ENCODE measurements around the gene MEX3D. TPM values are rescaled to one million over a fixed set of nuclear protein-coding genes. Genes with fewer than 3 reads are reported as not detected.

Gene MEX3D
- total RNA-seq, 1 donor = 47.0 TPM

- Histone ChIP-seq H2AFZ (ENCODE audit: low read length) (no peak overlapping the region), H3K79me2 (ENCODE audit: insufficient read depth, low read length) (peaks cover 21% of the 10 kb centered on the region), H3K4me1 (ENCODE audit: insufficient read depth, low read length) (no peaks in the 10 kb centered on the region), H3K4me2 (ENCODE audit: insufficient read depth, low read length) (no peak overlapping the region), H3K27ac (ENCODE audit: low read depth, low read length) (no peak overlapping the region), H3K27me3 (ENCODE audit: insufficient read depth, low read length) (no peaks in the 10 kb centered on the region), H3K36me3 (ENCODE audit: insufficient read depth, low read length) (peaks cover 50% of the 10 kb centered on the region), H3K4me3 (ENCODE audit: insufficient read depth, low read length) (no peak overlapping the region), H4K20me1 (ENCODE audit: insufficient read depth, low read length) (peaks cover 3% of the 10 kb centered on the region), H3K9me3 (ENCODE audit: low read depth, low read length) (no peaks in the 10 kb centered on the region)
- TF ChIP-seq, protein P1, sequence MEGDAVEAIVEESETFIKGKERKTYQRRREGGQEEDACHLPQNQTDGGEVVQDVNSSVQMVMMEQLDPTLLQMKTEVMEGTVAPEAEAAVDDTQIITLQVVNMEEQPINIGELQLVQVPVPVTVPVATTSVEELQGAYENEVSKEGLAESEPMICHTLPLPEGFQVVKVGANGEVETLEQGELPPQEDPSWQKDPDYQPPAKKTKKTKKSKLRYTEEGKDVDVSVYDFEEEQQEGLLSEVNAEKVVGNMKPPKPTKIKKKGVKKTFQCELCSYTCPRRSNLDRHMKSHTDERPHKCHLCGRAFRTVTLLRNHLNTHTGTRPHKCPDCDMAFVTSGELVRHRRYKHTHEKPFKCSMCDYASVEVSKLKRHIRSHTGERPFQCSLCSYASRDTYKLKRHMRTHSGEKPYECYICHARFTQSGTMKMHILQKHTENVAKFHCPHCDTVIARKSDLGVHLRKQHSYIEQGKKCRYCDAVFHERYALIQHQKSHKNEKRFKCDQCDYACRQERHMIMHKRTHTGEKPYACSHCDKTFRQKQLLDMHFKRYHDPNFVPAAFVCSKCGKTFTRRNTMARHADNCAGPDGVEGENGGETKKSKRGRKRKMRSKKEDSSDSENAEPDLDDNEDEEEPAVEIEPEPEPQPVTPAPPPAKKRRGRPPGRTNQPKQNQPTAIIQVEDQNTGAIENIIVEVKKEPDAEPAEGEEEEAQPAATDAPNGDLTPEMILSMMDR (IDR thresholded peaks at IDR 0.05; ENCODE audit: extremely low read depth, low read depth, low read length) = no peak
- DNase-seq (ENCODE audit: insufficient read length, low spot score, missing footprints) = no peak
Observed at GRCh38 chr19:1582201-1582600, 14.1 kb upstream of the MEX3D start.

DNA sequence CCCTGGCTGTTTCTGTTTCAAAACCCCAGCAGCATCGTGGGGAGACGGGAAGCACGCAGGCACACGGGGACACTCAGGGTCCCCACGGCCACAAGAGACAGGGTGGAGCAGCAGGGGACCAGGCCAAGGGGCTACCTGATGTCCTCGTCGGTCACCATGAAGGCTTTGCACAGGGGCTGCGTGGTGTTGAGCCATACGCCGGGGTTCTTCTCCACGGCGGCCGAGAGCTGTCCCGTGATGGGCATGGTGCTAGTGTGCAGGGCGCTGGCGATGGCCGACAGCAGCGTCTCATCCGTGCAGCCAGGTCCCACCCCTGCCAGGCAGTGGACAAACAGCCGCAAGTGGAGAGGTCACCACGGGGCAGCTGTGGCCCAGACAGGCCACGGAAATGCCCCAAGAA, 12.8 kb upstream of the MEX3D start:
- H4K20me1 ChIP-seq (ENCODE audit: insufficient read depth, low read length) = peaks cover 3% of the 10 kb centered on the region

GRCh38 chr19:1580382-1580781, 12.3 kb upstream of the MEX3D start:
- Histone ChIP-seq H4K20me1 (ENCODE audit: insufficient read depth, low read length) (peaks cover 3% of the 10 kb centered on the region), H3K79me2 (ENCODE audit: insufficient read depth, low read length) (peaks cover 9% of the 10 kb centered on the region), H3K9me3 (ENCODE audit: low read depth, low read length) (no peaks in the 10 kb centered on the region), H3K4me1 (ENCODE audit: insufficient read depth, low read length) (no peaks in the 10 kb centered on the region), H3K27ac (ENCODE audit: low read depth, low read length) (no peak overlapping the region), H3K4me2 (ENCODE audit: insufficient read depth, low read length) (no peak overlapping the region), H3K36me3 (ENCODE audit: insufficient read depth, low read length) (peaks cover 50% of the 10 kb centered on the region), H2AFZ (ENCODE audit: low read length) (no peak overlapping the region), H3K27me3 (ENCODE audit: insufficient read depth, low read length) (no peaks in the 10 kb centered on the region), H3K4me3 (ENCODE audit: insufficient read depth, low read length) (no peak overlapping the region)
- TF ChIP-seq, protein P1 (IDR thresholded peaks at IDR 0.05; ENCODE audit: extremely low read depth, low read depth, low read length) = no peak
- no peak for DNase-seq (ENCODE audit: insufficient read length, low spot score, missing footprints)

More for the DNA sequence above, 12.8 kb upstream of the MEX3D start:
- Histone ChIP-seq H3K36me3 (ENCODE audit: insufficient read depth, low read length) (peaks cover 50% of the 10 kb centered on the region), H3K4me1 (ENCODE audit: insufficient read depth, low read length) (no peaks in the 10 kb centered on the region), H3K79me2 (ENCODE audit: insufficient read depth, low read length) (peaks cover 14% of the 10 kb centered on the region), H3K27ac (ENCODE audit: low read depth, low read length) (no peak overlapping the region), H3K4me2 (ENCODE audit: insufficient read depth, low read length) (no peak overlapping the region), H3K4me3 (ENCODE audit: insufficient read depth, low read length) (no peak overlapping the region), H3K27me3 (ENCODE audit: insufficient read depth, low read length) (no peaks in the 10 kb centered on the region), H3K9me3 (ENCODE audit: low read depth, low read length) (no peaks in the 10 kb centered on the region), H2AFZ (ENCODE audit: low read length) (no peak overlapping the region)
- TF ChIP-seq, protein P1 (IDR thresholded peaks at IDR 0.05; ENCODE audit: extremely low read depth, low read depth, low read length) = no peak
- no peak for DNase-seq (ENCODE audit: insufficient read length, low spot score, missing footprints)

DNA sequence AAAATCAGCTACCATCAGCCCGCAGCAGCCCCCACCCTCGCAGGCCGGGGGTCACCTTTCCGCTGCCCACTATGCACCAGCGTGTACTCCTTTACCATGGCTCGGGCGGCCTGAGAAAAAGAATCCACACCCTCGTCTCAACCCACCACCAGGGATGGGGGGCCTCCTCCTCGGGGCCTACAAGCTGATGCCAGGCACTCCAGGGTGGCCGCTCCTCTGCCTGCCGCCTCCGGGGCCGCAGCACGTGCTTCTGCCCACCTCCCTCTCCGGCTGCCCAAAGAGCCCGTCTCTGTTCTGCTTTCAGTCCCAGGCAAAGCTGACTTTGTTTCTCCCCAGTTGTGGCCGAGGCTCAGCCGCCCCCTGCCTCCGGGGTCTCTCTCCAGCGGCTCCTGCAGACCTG, 11.1 kb upstream of the MEX3D start:
- H3K9me3 ChIP-seq (ENCODE audit: low read depth, low read length) = no peaks in the 10 kb centered on the region
- TF ChIP-seq, protein P1 (IDR thresholded peaks at IDR 0.05; ENCODE audit: extremely low read depth, low read depth, low read length) = no peak
- no peak for DNase-seq (ENCODE audit: insufficient read length, low spot score, missing footprints)
- no peak overlapping the region for H3K27ac ChIP-seq (ENCODE audit: low read depth, low read length)
- no peak overlapping the region for H3K4me3 ChIP-seq (ENCODE audit: insufficient read depth, low read length)
- peaks cover 48% of the 10 kb centered on the region for H3K36me3 ChIP-seq (ENCODE audit: insufficient read depth, low read length)
- peaks cover under 1% of the 10 kb centered on the region for H3K79me2 ChIP-seq (ENCODE audit: insufficient read depth, low read length)
- peaks cover 3% of the 10 kb centered on the region for H4K20me1 ChIP-seq (ENCODE audit: insufficient read depth, low read length)
- no peaks in the 10 kb centered on the region for H3K27me3 ChIP-seq (ENCODE audit: insufficient read depth, low read length)
- H2AFZ ChIP-seq (ENCODE audit: low read length) = no peak overlapping the region
- no peaks in the 10 kb centered on the region for H3K4me1 ChIP-seq (ENCODE audit: insufficient read depth, low read length)
- H3K4me2 ChIP-seq (ENCODE audit: insufficient read depth, low read length) = no peak overlapping the region

Measured in osteoblast (primary cell).